Endothelial cell of coronary artery (primary cell): ENCODE results near the gene SLC13A1. TPM values are rescaled to one million over a fixed set of nuclear protein-coding genes. Genes with fewer than 3 reads are reported as not detected.

Experiments
- total RNA-seq: library from RNA; depleted of rRNA; stranded (reverse); fragments of >200 nt; gene quantifications from 2 replicates; pipeline ENCODE4 v1.2.3, GENCODE V29; 2014

SLC13A1 gene
- not detected in 2 replicates for total RNA-seq

GRCh38 chr7:123199883-123200282, at the start of gene SLC13A1:
SLC13A1 (minus strand) TSS chr7:123199969; CDS start chr7:123199946, 23 bp downstream.

Other genes with a start within 250 kb of the SLC13A1 start
- gene TAS2R16, start 204.3 kb downstream of the SLC13A1 start, total RNA-seq = not detected in 2 replicates